Measurements from ENCODE around the gene C1orf167.

Gene C1orf167

DNA sequence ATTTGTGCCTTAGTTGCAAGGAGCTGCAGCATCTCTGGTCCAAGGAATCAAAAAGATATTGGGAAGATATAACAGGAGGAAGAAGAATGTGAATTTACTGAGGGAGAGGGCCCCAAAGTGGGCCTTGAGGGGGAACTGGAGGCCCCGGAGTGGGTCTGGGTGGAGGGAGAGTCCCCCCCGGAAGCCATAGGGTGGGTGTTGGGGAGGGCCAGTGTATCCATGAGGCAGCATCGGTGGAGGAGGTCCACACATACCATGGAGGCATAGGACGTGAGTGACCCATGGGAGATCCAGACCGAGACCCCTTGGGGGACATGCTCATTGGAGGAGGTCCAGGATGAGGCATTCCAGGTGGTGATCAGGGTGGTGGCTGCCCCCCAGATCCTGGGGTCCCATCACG is 708 bp upstream of the C1orf167 start:
- no peak for DNase-seq (ENCODE audit: low read depth, low spot score)

DNA sequence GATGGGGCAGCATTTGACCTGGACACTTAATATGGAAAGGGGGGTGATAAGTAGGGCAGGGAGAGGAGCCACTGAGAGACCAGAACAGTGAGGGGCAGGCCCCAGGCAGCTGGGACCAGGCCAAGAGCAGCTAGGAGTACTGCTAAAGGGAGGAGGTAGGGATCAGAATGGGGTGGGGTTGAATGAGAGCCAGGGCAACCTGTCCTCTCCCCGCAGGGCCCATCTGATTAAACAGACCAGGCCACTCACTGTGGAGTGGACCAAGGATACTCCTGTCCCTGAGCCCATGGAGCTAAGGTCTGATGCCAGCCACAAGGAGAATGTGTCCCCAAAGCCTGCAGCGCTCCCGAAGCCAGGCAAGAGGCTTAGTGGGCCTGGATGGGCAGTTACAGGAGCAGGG is 2.1 kb downstream of the C1orf167 start:
- DNase-seq (ENCODE audit: low read depth, low spot score), result no peak

DNA sequence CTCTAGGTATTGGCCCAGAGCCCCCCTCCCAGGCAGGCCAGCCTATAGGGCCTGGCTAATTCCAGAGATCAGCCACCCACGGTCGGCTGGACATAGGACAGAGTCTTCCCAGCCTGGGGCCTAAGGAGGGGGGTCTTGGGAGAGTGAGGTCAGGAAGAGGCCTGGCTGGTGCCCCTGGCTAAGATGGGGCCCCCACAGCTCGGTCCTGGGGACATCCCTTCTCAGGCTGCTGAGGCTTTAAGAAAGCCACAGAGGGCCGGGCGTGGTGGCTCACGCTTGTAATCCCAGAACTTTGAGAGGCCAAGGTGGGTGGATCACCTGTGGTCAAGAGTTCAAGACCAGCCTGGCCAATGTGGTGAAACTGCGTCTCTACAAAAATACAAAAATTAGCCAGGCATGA is 2.5 kb downstream of the C1orf167 start:
- no peak for DNase-seq (ENCODE audit: low read depth, low spot score)

DNA sequence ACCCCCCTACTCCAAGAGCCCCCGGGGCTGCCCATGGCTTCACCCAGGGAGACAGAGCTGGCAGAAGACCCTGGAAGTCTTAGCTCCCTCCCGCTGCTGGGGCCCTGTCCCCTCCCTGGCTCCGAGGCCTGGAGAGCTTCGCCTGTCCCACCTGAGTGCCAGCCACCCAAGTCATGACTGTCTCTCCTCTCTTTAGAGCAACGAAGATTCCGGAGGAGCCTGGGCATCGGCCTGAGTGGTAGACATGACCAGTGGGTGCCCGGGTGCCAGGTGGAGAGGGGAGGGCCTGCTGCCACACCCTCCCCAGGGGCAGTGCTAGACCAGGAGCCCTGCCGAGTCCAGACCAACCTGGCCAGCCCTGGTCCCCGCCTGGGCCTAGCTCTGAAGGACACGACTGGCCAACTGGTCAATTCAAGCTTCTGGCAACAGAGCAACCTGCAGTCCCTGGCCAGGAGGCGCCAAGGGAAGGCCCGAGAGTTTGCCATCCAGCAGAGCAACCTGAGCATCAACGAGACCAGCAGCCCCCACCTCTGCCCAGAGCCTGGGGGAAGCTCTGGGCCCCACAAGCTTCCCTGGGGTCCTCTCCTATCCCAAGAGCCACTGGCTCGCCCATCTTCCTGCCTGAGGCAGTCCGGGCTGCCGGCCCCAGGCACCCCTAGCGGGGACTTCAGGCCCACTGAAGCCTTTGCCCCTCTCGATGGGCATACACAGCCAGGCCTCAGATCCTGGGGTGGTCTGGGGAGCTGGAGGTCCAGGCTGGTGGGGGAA is 3.9 kb downstream of the C1orf167 start:
- no peak for DNase-seq (ENCODE audit: low read depth, low spot score)

DNA sequence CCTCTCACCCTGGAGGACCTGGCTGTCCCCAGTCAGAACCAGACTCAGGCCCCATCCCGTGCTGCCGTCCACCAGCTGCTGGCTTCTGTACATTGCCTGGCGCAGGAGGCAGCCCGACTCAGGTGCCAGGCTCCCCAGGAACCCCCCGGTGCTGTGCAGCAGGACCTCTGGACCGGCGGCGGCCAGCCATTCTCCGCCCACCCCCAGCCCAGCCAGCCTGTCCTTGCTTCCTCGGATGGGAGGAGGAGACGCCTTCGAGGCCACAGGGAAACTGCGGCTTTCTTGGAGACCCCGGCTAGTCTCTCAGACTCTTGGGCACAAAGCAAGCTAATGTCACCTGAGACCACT is 4.4 kb downstream of the C1orf167 start:
- DNase-seq (ENCODE audit: low read depth, low spot score), result no peak

DNA sequence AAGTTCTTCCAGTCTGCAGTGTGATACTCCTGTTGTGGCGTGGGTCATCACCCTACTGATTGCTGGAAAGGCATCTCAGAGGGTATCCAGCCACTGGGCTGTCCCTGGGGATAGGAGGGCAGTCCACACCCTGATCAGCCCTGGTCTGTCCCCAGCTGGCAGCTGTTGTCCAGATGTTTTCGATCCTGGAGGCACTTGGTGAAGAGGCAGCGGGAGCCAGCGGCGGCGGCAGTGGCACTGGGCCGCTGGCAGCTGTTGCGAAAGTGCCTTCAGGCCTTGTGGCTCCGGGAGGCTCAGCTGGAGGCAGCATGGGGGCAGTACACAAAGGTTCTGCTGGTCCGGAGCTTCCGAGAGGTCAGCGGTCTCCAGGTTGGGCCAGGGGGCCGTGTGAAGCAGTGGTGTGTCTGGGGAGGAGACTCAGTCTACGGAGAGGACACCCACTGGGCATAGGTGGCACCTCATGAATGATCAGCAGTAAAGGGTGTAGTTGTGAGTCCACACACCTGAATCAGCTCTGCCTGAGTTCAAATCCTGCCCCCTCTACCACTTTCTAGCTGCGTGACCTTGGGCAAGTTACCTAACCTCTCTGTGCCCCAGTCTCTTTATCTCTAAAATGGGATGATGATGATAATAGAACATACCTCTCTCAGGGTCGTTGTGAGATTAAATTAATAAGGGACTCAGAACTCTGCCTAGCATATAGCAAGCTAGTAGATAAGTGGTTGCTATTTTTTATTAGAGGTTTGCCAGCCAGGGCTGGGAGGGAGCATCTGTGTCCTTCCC is 6.1 kb downstream of the C1orf167 start:
- no peak for DNase-seq (ENCODE audit: low read depth, low spot score)

DNA sequence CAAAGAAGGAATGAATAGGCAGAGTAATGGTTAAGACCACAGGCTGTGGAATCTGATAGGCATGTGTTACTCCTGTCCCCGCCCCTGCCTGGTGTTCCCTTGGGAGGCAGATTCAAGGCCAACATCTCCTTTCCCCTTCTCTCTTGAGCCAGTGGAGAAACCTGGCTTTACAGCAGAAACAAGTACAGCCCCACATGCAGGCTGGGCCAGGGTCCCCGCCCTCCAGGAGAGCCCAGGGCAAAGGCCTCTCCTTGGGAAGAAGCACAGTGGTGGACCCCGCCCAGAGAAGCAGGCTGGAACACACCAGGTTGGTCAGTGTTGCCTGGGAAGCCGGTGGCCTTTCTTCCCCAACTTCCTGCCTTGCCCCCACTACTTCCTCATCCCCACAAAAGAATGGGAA is 6.8 kb downstream of the C1orf167 start:
- DNase-seq (ENCODE audit: low read depth, low spot score), result no peak

DNA sequence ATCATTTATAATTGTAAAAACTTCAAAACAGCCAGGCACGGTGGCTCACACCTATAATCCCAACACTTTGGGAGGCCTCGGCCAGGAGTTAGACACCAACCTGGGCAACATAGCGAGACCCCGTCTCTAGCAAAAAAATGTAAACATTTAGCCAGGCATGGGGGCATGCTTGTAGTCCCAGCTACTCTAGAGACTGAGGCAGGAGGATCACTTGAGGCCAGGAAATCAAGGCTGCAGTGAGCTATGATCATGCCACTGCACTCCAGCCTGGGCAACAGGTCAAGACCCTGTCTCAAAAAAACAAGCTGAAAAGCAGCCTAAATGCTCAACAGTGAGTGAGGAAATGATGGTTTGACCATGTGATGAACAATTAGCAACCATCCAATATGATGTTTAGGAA is 7.3 kb downstream of the C1orf167 start:
- DNase-seq (ENCODE audit: low read depth, low spot score), result no peak

DNA sequence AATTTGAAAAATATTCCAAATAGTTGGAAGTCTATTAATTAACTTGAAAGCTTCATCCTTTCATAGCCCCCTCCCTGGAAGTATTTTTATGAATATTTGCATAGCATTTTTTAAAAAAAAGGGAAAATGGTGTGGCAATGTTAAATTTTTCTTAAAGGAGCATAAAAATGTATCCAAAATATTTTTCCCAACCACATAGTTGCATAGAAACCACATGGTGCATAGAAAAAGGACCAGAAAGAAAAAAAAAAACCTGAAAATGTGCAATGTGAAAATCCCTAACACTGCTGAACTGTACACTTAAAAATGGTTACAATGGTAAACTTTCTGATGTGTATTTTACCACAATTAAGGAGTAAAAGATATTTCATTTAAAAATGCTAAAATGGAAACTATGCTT is 8.0 kb downstream of the C1orf167 start:
- no peak for DNase-seq (ENCODE audit: low read depth, low spot score)

DNA sequence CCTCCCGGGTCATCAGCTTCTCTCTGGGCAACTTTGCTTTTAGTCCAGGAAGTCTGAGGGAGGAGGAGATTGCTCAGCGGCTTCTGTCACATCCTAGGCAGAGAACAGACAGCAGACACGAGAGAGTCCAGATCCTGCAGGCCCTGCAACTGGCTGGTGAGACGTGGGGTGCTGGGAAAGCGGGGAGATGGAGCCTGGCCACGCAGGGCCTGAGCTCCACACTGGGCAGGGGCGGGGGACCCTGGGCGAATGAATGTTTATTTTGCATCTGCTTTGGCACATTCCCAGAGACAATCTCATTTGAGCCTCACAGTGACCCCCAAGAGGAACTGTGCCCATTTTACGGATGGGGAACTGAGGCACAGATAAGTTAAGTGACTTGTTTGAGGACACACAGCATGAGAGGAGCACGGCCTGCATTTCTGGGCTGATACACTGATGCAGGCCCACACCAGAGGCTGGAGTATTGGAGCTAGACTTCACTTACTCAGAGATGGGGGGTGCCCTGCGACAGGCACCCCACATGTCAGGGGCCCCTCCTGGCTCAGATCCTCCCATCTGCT is 9.6 kb downstream of the C1orf167 start:
- DNase-seq (ENCODE audit: low read depth, low spot score), result no peak

DNA sequence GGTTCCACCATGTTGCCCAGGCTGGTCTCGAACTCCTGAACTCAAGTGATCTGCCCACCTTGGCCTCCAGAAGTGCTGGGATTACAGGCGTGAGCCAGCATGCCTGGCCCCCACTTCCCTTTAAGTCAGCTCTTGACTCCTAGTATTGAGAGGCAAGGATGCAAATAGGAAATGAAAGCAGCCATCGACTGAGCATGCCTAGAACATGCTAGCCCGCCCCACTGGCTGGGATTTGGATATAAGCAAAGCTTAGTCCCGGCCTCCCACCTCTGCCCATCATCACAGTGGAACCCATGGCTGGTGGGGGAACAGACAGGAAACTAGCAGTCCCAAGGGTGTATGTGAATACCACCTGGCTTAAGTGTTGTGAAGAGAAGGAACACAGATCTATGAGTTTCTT is 10.5 kb downstream of the C1orf167 start:
- DNase-seq (ENCODE audit: low read depth, low spot score), result no peak

DNA sequence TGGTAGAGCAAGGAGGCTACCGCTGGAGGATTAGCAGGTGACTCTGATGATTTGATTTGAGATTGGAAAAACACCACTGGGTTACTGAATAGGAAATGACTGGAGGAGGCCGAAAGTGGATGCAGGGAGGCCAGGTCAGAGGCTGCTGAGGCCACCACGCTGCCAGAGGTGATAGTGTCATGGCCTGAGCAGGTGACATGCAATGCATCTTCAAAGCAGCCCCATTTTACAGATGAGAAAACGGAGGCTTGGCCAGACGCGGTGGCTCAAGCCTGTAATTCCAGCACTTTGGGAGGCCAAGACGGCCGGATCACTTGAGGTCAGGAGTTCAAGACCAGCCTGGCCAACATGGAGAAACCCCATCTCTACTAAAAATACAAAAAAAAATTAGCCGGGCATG is 12.8 kb downstream of the C1orf167 start:
- DNase-seq (ENCODE audit: low read depth, low spot score), result no peak

DNA sequence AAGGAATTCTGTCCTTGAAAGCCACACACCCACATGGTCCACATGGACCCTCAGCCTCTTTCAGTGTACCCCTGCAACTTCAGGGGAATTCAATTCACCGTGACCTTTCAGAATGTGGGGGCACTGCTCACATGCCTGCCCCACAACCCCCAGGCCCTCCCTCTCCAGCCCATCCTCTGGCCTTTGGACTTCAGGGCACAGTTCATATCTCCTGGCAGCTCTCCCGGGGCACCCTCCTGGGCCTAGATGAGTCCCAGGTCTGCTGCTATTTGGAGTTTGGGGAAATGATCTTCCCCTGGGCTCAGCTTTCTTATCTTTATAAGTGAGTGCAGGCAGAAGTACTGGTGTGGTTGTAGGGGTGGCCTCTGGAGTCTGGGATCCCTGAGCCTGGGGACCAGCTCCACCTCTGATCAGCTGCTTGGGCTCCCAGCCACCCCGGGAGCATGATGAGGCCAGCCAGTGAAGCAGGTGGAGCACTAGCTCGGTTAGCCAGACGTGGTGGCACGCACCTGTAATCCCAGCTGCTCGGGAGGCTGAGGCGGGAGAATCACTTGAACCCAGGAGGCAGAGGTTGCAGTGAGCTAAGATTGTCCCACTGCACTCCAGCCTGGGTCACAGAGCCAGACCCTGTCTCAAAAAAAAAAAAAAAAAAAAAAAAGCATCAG is 15.8 kb downstream of the C1orf167 start:
- no peak for DNase-seq (ENCODE audit: low read depth, low spot score)

DNA sequence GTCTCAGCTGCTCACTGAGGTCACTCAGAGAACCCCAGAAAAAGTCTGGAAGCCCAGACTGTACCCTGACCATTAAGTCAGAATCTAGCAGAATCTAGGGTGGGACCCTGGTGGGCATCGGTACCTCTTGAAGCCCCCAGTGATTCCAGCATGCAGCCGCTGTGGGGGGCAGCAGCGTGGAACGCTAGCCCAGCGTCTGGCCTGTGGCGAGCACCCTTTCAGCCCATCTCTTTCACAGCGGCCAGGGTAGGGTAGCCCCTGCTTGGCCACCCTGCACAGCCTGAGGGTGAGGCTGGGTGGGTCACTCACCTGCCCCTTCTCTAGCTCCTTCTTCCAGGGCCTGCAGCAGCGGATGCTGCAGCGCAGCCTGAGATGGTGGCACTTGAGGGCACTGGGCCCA is 16.3 kb downstream of the C1orf167 start:
- no peak for DNase-seq (ENCODE audit: low read depth, low spot score)

DNA sequence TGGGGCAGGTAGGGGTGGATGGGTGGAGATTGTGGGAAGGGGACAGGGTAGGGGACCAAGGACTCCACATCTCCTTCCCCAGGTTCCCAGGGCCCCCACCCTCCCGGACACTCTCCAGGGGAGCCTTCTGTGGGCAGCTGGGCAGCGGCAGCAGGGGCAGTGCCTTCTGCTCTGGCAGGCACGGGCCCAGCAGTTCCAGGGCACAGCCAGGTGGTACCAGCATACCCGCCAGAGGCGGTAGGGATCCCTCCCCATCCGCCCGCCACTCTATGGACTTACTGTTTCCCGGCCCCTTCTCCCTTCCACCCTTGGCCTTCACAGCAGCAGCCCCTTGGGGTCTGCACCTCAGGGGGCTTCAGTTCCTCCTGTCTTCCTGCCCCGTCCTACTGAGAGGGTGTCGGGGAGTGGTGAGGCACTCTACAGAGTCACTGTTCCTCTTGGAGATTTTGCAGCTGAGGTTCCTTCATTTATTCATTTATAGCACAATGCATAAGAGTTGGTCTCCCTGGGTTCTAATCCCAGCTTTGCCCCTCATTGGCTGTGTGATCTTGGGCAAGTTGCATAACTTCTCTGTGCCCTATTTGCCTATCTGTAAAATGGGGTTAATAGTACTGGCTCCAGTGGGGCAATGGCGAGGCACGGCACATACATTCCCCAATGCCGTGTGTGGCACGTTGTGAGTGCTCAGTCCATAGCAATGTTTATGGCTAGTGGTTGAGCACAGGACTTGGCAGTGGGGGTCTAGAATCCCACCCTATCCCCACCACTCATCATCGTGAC is 17.0 kb downstream of the C1orf167 start:
- no peak for DNase-seq (ENCODE audit: low read depth, low spot score)

DNA sequence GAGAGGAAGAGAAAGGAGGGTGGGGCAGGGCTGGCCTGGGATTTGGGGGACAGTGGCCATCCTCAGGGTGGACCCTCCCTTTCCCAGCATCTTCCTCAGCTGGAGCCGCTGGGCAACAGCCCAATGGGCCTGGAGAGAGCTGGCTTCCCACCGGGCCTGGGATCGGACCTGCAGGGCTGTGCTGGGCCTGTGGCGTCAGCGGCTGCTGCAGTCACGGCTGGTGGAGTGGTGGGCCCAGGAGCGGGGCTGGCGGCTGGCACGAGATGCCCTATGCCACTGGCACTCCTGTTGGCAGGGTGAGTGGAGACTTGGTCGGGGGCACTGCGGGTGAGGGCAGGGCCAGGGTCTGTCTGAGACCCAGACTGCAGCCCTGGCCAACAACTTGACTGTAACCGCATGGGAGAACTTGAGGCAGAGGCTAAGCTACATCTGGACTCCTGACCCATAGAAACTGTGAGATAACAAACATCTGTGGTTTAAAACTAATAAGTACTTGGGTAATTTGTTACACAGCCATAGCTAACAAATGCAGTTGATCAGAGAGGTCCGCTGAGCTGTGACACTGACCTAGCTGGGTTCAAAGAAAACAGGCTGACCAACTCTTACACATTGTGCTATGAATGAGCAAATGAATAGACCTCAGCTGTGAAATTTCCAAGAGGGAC is 17.9 kb downstream of the C1orf167 start:
- DNase-seq (ENCODE audit: low read depth, low spot score), result no peak

DNA sequence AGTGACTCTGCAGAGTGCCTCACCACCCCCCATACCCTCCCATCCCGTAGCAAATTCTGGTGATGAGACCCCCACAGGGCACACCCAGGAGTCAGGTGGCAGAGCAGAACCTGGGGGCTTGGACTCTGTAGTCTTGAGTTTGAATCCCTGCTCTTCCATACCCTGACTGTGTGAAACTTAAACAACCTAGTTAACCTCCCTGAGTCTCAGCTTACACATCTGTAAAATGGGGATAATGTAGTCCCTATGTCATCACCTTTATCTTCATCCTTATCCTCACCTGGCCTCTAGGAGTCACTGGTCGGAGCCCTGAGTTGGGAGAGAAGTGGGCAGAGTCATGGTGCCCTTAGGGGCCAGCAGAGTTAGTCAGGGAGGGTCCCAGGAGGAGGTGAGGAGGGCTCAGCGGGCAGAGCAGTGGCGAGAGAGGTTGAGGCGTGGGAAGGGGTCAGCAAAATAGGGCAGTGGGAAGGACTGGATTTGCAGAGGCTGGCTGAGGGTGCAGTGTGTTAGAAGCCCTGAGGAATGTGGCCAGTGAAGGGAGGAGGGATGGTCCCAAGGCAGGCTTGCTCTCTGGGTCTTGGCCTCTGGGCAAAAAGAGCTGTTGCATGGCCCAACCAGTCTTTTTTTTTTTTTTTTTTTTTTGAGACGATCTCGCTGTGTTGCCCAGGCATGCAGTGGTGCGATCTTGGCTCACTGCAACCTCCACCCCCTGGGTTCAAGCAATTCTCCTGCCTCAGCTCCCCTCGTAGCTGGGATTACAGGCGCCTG is 18.6 kb downstream of the C1orf167 start:
- no peak for DNase-seq (ENCODE audit: low read depth, low spot score)

DNA sequence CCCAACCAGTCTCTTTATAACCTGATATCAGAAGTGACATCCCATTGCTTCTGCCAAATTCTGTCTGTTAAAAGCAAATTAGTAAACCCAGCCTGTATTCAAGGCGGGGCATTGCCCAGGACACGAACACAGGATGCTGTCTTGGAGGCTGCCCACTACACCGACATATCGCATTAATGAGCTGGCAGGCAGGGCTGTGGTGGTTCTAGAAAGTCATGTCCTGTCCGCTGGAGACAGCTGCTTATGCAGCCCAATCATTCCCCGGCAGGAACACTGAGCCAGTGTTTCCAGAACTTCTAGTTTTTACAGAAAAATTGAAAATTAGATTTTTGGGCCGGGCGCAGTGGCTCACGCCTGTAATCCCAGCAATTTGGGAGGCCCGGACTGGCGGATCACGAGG is 19.3 kb downstream of the C1orf167 start:
- no peak for DNase-seq (ENCODE audit: low read depth, low spot score)

DNA sequence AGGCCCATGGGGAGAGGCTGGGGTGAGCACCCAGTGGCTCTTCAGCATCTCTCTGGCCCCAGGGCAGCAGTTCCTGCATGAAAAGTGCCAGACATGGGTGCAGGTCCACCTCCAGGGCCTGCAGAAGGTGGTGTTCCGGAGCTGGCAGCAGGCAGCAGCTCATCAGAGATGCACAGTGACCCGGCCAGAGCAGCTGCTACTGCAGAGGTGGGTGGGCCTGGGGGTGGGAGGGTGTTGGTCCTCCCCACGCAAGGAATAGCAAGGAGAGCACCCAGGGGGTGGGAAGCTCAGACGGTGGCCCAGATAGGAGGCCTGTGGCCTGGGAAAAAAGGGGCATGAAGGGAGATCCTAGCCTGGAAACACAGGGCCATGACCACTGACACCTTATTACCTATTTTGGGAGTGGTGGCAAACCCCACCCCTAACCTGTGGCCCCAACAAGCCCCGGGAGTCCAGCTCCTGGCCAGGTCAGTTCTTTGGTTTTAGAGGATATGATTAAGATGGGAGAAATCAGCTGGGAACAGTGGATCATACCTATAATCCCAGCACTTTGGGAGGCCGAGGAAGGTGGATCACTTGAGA is 20.2 kb downstream of the C1orf167 start:
- DNase-seq (ENCODE audit: low read depth, low spot score), result no peak

DNA sequence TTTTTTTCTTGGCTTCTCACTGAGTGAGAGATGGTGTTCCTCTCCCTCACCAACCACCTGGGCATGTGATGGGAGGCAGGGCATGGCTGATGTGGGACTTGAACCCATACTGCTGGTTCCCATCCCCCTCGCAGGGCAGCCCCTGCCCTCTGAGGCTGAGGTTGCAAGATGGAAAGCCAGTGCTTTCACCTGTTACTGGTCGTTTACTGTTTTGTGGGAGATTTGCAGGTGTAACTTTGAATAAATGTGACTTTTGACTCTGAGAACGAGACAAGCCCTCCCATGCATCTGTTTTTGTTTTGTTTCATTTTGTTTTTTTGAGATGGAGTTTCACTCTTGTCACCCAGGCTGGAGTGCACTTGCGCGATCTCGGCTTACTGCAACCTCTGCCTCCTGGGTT is 21.6 kb downstream of the C1orf167 start:
- no peak for DNase-seq (ENCODE audit: low read depth, low spot score)
